Neural progenitor cell (in vitro differentiated cells): ENCODE data around the gene RBBP8NL. TPM values are rescaled to one million over a fixed set of nuclear protein-coding genes. Genes with fewer than 3 reads are reported as not detected.

ENCODE experiments used
- DNase-seq: peaks from one replicate; pipeline ENCODE4 v3.0.0-alpha.2; 2016; ENCODE audit warnings: low spot score
- H2AFZ ChIP-seq: fragments of 200-600 bp; sonication (generic); replicated peaks from 2 replicates; pipeline ENCODE4 v1.6.1; 2016; ENCODE audit warnings: antibody characterized with exemption
- H3F3A ChIP-seq: fragments of 200-600 bp; sonication (generic); 2 replicates; pipeline ENCODE4 v1.6.1; 2016; ENCODE audit warnings: antibody characterized with exemption, low read depth
- H3K27ac ChIP-seq: fragments of 200-600 bp; sonication (generic); 2 replicates; pipeline ENCODE4 v1.5.1; 2016; ENCODE audit warnings: mild to moderate bottlenecking
- H3K27me3 ChIP-seq: fragments of 200-600 bp; sonication (generic); 2 replicates; pipeline ENCODE4 v1.6.1; 2016; ENCODE audit warnings: mild to moderate bottlenecking, moderate library complexity
- H3K36me3 ChIP-seq: fragments of 200-600 bp; sonication (generic); 2 replicates; pipeline ENCODE4 v1.5.1; 2016
- H3K4me1 ChIP-seq: fragments of 200-600 bp; sonication (generic); 2 replicates; pipeline ENCODE4 v1.6.1; 2016; ENCODE audit warnings: mixed run types
- H3K4me2 ChIP-seq: fragments of 200-600 bp; sonication (generic); 2 replicates; pipeline ENCODE4 v1.6.1; 2016
- H3K4me3 ChIP-seq: fragments of 200-600 bp; sonication (generic); 2 replicates; pipeline ENCODE4 v1.5.1; 2016
- H3K79me2 ChIP-seq: fragments of 200-600 bp; sonication (generic); 2 replicates; pipeline ENCODE4 v1.6.1; 2016; ENCODE audit warnings: low read depth
- H3K9ac ChIP-seq: fragments of 200-600 bp; sonication (generic); 2 replicates; pipeline ENCODE4 v1.6.1; 2016
- H3K9me3 ChIP-seq: fragments of 200-600 bp; sonication (generic); 2 replicates; pipeline ENCODE4 v1.5.1; 2016; ENCODE audit warnings: low read depth
- H4K20me1 ChIP-seq: fragments of 200-600 bp; sonication (generic); 2 replicates; pipeline ENCODE4 v1.6.1; 2016; ENCODE audit warnings: low read depth
- H3K27ac Mint-ChIP-seq: 3 replicates; pipeline ENCODE4 v1.8.0; 2021; ENCODE audit warnings: mixed read lengths
- H3K27me3 Mint-ChIP-seq: 2 replicates; pipeline ENCODE4 v1.8.0; 2022; ENCODE audit warnings: low read depth, mild to moderate bottlenecking, inconsistent platforms, moderate library complexity, mixed read lengths; ENCODE audit not compliant: insufficient read depth
- H3K36me3 Mint-ChIP-seq: 3 replicates; pipeline ENCODE4 v1.8.0; 2021; ENCODE audit warnings: mixed read lengths
- H3K4me1 Mint-ChIP-seq: 3 replicates; pipeline ENCODE4 v1.8.0; 2021; ENCODE audit warnings: mixed read lengths
- H3K4me3 Mint-ChIP-seq: 3 replicates; pipeline ENCODE4 v1.8.0; 2021; ENCODE audit warnings: mild to moderate bottlenecking, moderate library complexity, mixed read lengths
- H3K9me3 Mint-ChIP-seq: 3 replicates; pipeline ENCODE4 v1.8.0; 2020; ENCODE audit warnings: mixed read lengths
- CTCF ChIP-seq: fragments of 200-600 bp; sonication (generic); IDR thresholded peaks from 2 replicates; pipeline ENCODE4 v1.5.1; 2017; ENCODE audit warnings: antibody characterized with exemption, mild to moderate bottlenecking
- EZH2 ChIP-seq: fragments of 200-600 bp; sonication (generic); IDR thresholded peaks from 2 replicates; pipeline ENCODE4 v1.6.1; 2017; ENCODE audit warnings: antibody characterized with exemption, mild to moderate bottlenecking, moderate library complexity
- EZH2phosphoT487 ChIP-seq: fragments of 200-600 bp; sonication (generic); IDR thresholded peaks from 2 replicates; pipeline ENCODE4 v1.6.1; 2017; ENCODE audit warnings: antibody characterized with exemption
- total RNA-seq: library from RNA; depleted of rRNA; stranded (reverse); fragments of >200 nt; gene quantifications from 2 replicates; pipeline ENCODE4 v1.2.3, GENCODE V29; 2015; ENCODE audit warnings: low replicate concordance

RBBP8NL gene
- total RNA-seq, 1 donor from 2014 or later = not detected

- H3K4me3 Mint-ChIP-seq = peak overlapping the region; percentile 83
- no peak overlapping the region for H2AFZ ChIP-seq
- peak overlapping the region; percentile 98 for H3K4me3 ChIP-seq
- peak; percentile 73 for DNase-seq
- H3K27me3 Mint-ChIP-seq = peaks cover 4% of the 10 kb centered on the region
- H3K27ac ChIP-seq = no peak overlapping the region
- H3K36me3 Mint-ChIP-seq = no peaks in the 10 kb centered on the region
- peaks cover under 1% of the 10 kb centered on the region for H3K9me3 Mint-ChIP-seq
- peaks cover 39% of the 10 kb centered on the region for H4K20me1 ChIP-seq
- no peak overlapping the region for H3K9ac ChIP-seq
- H3K9me3 ChIP-seq = no peaks in the 10 kb centered on the region
- H3K4me1 Mint-ChIP-seq = peaks cover 22% of the 10 kb centered on the region
- TF ChIP-seq EZH2phosphoT487 (no peak), CTCF (no peak), EZH2 (no peak)
- H3K4me1 ChIP-seq = peaks cover 64% of the 10 kb centered on the region
- no peak overlapping the region for H3K27ac Mint-ChIP-seq
- no peaks in the 10 kb centered on the region for H3K27me3 ChIP-seq
- peaks cover 42% of the 10 kb centered on the region for H3K79me2 ChIP-seq
- H3F3A ChIP-seq = peaks cover 68% of the 10 kb centered on the region
- no peaks in the 10 kb centered on the region for H3K36me3 ChIP-seq
- peak overlapping the region; percentile 95 for H3K4me2 ChIP-seq
Measured at GRCh38 chr20:62367633-62368391, 59.5 kb downstream of the RBBP8NL start.

GRCh38 chr20:62367136-62367632 is 60.2 kb downstream of the RBBP8NL start, which contains the start of gene LAMA5:
TSS of gene LAMA5 (minus strand) at chr20:62367312. CDS start at chr20:62367245, 67 bp downstream.
- no peak within 1 kb of the TSS for H2AFZ ChIP-seq
- no peaks in the 10 kb centered on the region for H3K36me3 Mint-ChIP-seq

GRCh38 chr20:62366370-62367135 is 60.8 kb downstream of the RBBP8NL start:
- peak; percentile 89 for DNase-seq
- no peak for TF ChIP-seq CTCF
- no peak for TF ChIP-seq EZH2phosphoT487
- no peak for TF ChIP-seq EZH2
- Histone ChIP-seq H4K20me1 (peaks cover 51% of the 10 kb centered on the region), H3K79me2 (peaks cover 55% of the 10 kb centered on the region), H3K4me1 (peaks cover 77% of the 10 kb centered on the region), H3K9me3 (no peaks in the 10 kb centered on the region), H3K4me2 (peak overlapping the region; percentile 95), H3K27me3 (no peaks in the 10 kb centered on the region), H3K36me3 (no peaks in the 10 kb centered on the region), H3K9ac (peak overlapping the region; percentile 75), H3K4me3 (peak overlapping the region; percentile 98), H3K27ac (peak overlapping the region; percentile 53), H2AFZ (no peak overlapping the region), H3F3A (peaks cover 68% of the 10 kb centered on the region)
- Mint-ChIP-seq H3K27me3 (peaks cover 4% of the 10 kb centered on the region), H3K27ac (no peak overlapping the region), H3K4me1 (peaks cover 33% of the 10 kb centered on the region), H3K36me3 (no peaks in the 10 kb centered on the region), H3K4me3 (peak overlapping the region; percentile 76), H3K9me3 (no peaks in the 10 kb centered on the region)

More at GRCh38 chr20:62367136-62367632, 60.2 kb downstream of the RBBP8NL start, which contains the start of gene LAMA5:
- Histone ChIP-seq H3K27me3 (no peaks in the 10 kb centered on the region), H3K4me3 (peak within 1 kb of the TSS; percentile 98), H3K9me3 (no peaks in the 10 kb centered on the region), H3K36me3 (no peaks in the 10 kb centered on the region), H4K20me1 (peaks cover 45% of the 10 kb centered on the region), H3K4me2 (peak within 1 kb of the TSS; percentile 95), H3K4me1 (peaks cover 70% of the 10 kb centered on the region), H3K79me2 (peaks cover 49% of the 10 kb centered on the region), H3K9ac (peak within 1 kb of the TSS; percentile 75), H3K27ac (peak within 1 kb of the TSS; percentile 53), H3F3A (peaks cover 68% of the 10 kb centered on the region)
- Mint-ChIP-seq H3K4me3 (peak within 1 kb of the TSS; percentile 83), H3K4me1 (peaks cover 28% of the 10 kb centered on the region), H3K27ac (no peak within 1 kb of the TSS), H3K27me3 (peaks cover 4% of the 10 kb centered on the region), H3K9me3 (no peaks in the 10 kb centered on the region)
- no peak for TF ChIP-seq EZH2
- TF ChIP-seq CTCF = no peak
- no peak for TF ChIP-seq EZH2phosphoT487
- DNase-seq = peak; percentile 93
